HCT116 (cell line): ENCODE data around the gene NUP153. TPM values are rescaled to one million over a fixed set of nuclear protein-coding genes. Genes with fewer than 3 reads are reported as not detected.

Source experiments
- ATAC-seq: fragments of 200-7000 bp; cut with Tn5 transposase; 2 replicates; pipeline ENCODE4 v1.9.1; 2020; ENCODE audit warnings: mild to moderate bottlenecking, moderate library complexity
- BruUV-seq: library from RNA; stranded (reverse); fragments of 400-500 nt; replicated peaks from 2 replicates; lab custom pipeline; 2021; lab: Mats Ljungman, UMichigan
- CTCF ChIA-PET: fragments of 300-600 bp; sonication (Branson Sonifier 250); formaldehyde crosslinking; loops from one replicate; lab custom pipeline; 2021; ENCODE audit warnings: antibody characterized with exemption; lab: Charles Lee
- POLR2A ChIA-PET: fragments of 300-600, 350-600 bp; sonication (Branson Sonifier 250); formaldehyde crosslinking; loops from one replicate; lab custom pipeline; 2021; ENCODE audit warnings: antibody characterized with exemption; lab: Charles Lee
- RAD21 ChIA-PET, 2 experiments: fragments of 300-600 bp; sonication (Branson Sonifier 250); formaldehyde crosslinking; loops; one replicate each; lab custom pipeline; 2023; ENCODE audit warnings: low total read pairs in 2 of 2; ENCODE audit not compliant: uncharacterized antibody in 2 of 2, unreplicated experiment in 2 of 2, low non-redundant PET in 1 of 2; lab: Charles Lee
- DNase-seq: peaks from one replicate; pipeline ENCODE4 v3.0.0-alpha.2; 2010; ENCODE audit warnings: low read depth, low spot score
- H2AFZ ChIP-seq: fragments of 200-600 bp; shearing (Covaris generic), sonication (generic); 2 replicates; pipeline ENCODE4 v1.6.1; 2017; ENCODE audit warnings: low read depth, mixed run types, mixed read lengths, antibody characterized with exemption, low read length; ENCODE audit not compliant: poor library complexity, severe bottlenecking
- H3K27ac ChIP-seq: 2 replicates; pipeline ENCODE4 v1.5.1; 2012; ENCODE audit warnings: low read depth, low read length
- H3K27me3 ChIP-seq: fragments of 200-600 bp; sonication (generic); 2 replicates; pipeline ENCODE4 v1.6.1; 2016; ENCODE audit warnings: mixed run types, low read length, mixed read lengths; ENCODE audit not compliant: insufficient read depth
- H3K36me3 ChIP-seq, 2 experiments: fragments of 200-500 bp in 1 of 2; fragments of 200-600 bp in 1 of 2; sonication (Bioruptor generic) in 1 of 2; sonication (generic) in 1 of 2; 2 replicates each; pipeline versions ENCODE4 v1.5.1 to v1.6.1; 2014 to 2016; ENCODE audit warnings: low read length in 2 of 2, inconsistent platforms in 1 of 2, mixed read lengths in 1 of 2, mixed run types in 1 of 2; ENCODE audit not compliant: insufficient read depth in 2 of 2, control insufficient read depth in 1 of 2
- H3K4me1 ChIP-seq, 2 experiments: fragments of 200-600 bp in 1 of 2; sonication (generic) in 1 of 2; 2 replicates each; pipeline versions ENCODE4 v1.5.1 to v1.6.1; 2012 to 2017; ENCODE audit warnings: low read length in 2 of 2, inconsistent platforms in 1 of 2, mild to moderate bottlenecking in 1 of 2, mixed read lengths in 1 of 2, mixed run types in 1 of 2, moderate library complexity in 1 of 2; ENCODE audit not compliant: insufficient read depth in 2 of 2, control insufficient read depth in 1 of 2
- H3K4me2 ChIP-seq: fragments of 200-600 bp; sonication (generic); 2 replicates; pipeline ENCODE4 v1.6.1; 2017; ENCODE audit warnings: mixed run types, low read length, mixed read lengths
- H3K4me3 ChIP-seq, 2 experiments: fragments of 200-600 bp in 1 of 2; sonication (generic) in 1 of 2; replicated peaks in 1 of 2; 2 replicates each; pipeline ENCODE4 v1.5.1; 2011 to 2016; ENCODE audit warnings: low read length in 2 of 2, control low read depth in 1 of 2, low read depth in 1 of 2, mild to moderate bottlenecking in 1 of 2, mixed read lengths in 1 of 2, mixed run types in 1 of 2
- H3K79me2 ChIP-seq: fragments of 200-600 bp; sonication (generic); 2 replicates; pipeline ENCODE4 v1.6.1; 2017; ENCODE audit warnings: mild to moderate bottlenecking, mixed run types, low read length, moderate library complexity, mixed read lengths; ENCODE audit not compliant: insufficient read depth
- H3K9ac ChIP-seq: fragments of 200-600 bp; sonication (generic); 2 replicates; pipeline ENCODE4 v1.6.1; 2016; ENCODE audit warnings: low read length, mixed read lengths
- H3K9me2 ChIP-seq: fragments of 200-600 bp; sonication (generic), shearing (Covaris generic); 2 replicates; pipeline ENCODE4 v1.6.1; 2017; ENCODE audit warnings: mixed run types, mild to moderate bottlenecking, moderate library complexity; ENCODE audit not compliant: insufficient read depth
- H3K9me3 ChIP-seq, 2 experiments: fragments of 200-500 bp in 1 of 2; fragments of 200-600 bp in 1 of 2; sonication (Bioruptor generic) in 1 of 2; sonication (generic) in 1 of 2; 2 replicates each; pipeline ENCODE4 v1.6.1; 2014 to 2017; ENCODE audit warnings: low read length in 2 of 2, mixed read lengths in 2 of 2, inconsistent platforms in 1 of 2, low read depth in 1 of 2, mild to moderate bottlenecking in 1 of 2, mixed run types in 1 of 2, moderate library complexity in 1 of 2; ENCODE audit not compliant: control insufficient read depth in 1 of 2, insufficient read depth in 1 of 2
- H4K20me1 ChIP-seq: fragments of 200-600 bp; sonication (generic), shearing (Covaris generic); 2 replicates; pipeline ENCODE4 v1.6.1; 2017; ENCODE audit warnings: mixed run types, mild to moderate bottlenecking, moderate library complexity; ENCODE audit not compliant: insufficient read depth
- CBX3 ChIP-seq: IDR thresholded peaks from 2 replicates; pipeline ENCODE4 v1.6.1; 2012; ENCODE audit warnings: low read depth
- EGR1 ChIP-seq: IDR thresholded peaks from 2 replicates; pipeline ENCODE4 v1.6.1; 2012; ENCODE audit warnings: low read depth
- FOSL1 ChIP-seq: IDR thresholded peaks from 2 replicates; pipeline ENCODE4 v1.6.1; 2012; ENCODE audit warnings: low read depth
- JUND ChIP-seq: IDR thresholded peaks from 2 replicates; pipeline ENCODE4 v1.6.1; 2012
- RAD21 ChIP-seq: IDR thresholded peaks from 2 replicates; pipeline ENCODE4 v1.6.1; 2012; ENCODE audit warnings: low read depth, mild to moderate bottlenecking
- SP1 ChIP-seq: IDR thresholded peaks from 2 replicates; pipeline ENCODE4 v1.6.1; 2012; ENCODE audit warnings: low read depth
- TCF7L2 ChIP-seq: IDR thresholded peaks from 2 replicates; pipeline ENCODE4 v1.7.0; 2011; ENCODE audit warnings: borderline replicate concordance, inconsistent platforms; ENCODE audit not compliant: insufficient read depth, insufficient read length; ENCODE audit errors: extremely low read depth
- ZFX ChIP-seq: fragments of 450-650 bp; IDR thresholded peaks from 2 replicates; pipeline ENCODE4 v1.6.1; 2017
- ZNF274 ChIP-seq: fragments of 200-500 bp; sonication (Bioruptor generic); IDR thresholded peaks from 2 replicates; pipeline ENCODE4 v1.6.1; 2014; ENCODE audit warnings: mild to moderate bottlenecking, low read depth, low read length, inconsistent platforms
- intact Hi-C: fragments of 100-400 bp; cut with micrococcal nuclease; formaldehyde crosslinking; loops from 2 replicates; pipeline ENCODE4 v1.10.0; 2022
- total RNA-seq: library from RNA; stranded (reverse); gene quantifications from one replicate; pipeline ENCODE4 v1.2.1, GENCODE V29; 2021; ENCODE audit not compliant: unreplicated experiment
- TF ChIP-seq, protein P1 (sequence below): IDR thresholded peaks from 2 replicates; pipeline ENCODE4 v1.6.1; 2011; ENCODE audit warnings: mild to moderate bottlenecking, low read length, moderate library complexity; ENCODE audit not compliant: insufficient replicate concordance; ENCODE audit errors: extremely low read depth

NUP153 gene
- total RNA-seq, 1 experiment from 2014 or later, result 51.6 TPM

DNA sequence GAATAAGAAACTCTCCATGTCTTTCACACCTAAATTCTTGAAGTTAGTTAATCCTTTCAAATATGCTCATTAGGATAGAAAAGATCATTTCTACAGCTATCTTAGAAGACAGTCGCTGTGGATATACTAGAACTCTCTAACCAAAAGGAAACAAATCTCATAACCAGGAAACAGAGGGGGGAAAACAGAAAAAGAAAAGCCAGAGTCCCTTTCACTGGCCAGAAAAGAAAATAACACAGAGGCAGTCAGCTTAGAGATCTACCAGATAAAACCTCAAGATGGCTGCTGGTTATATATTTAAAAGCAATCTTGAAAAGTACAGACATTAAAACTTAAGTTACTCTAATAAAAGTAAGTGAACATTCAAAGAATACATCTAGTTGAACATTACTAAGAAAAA, 19.6 kb downstream of the NUP153 start:
- Histone ChIP-seq H4K20me1 (peaks cover 29% of the 10 kb centered on the region), H2AFZ (no peak overlapping the region), H3K9me2 (no peaks in the 10 kb centered on the region), H3K27ac (no peak overlapping the region), H3K4me2 (no peak overlapping the region), H3K27me3 (no peaks in the 10 kb centered on the region), H3K79me2 (peaks cover 98% of the 10 kb centered on the region), H3K36me3 (peaks cover 19 to 31% of the 10 kb centered on the region in 2 experiments), H3K9ac (no peak overlapping the region), H3K4me1 (peaks cover 0 to 8% of the 10 kb centered on the region in 2 experiments; a peak in 1 of 4 replicates), H3K9me3 (no peaks in the 10 kb centered on the region), H3K4me3 (no peak overlapping the region)
- CTCF ChIA-PET, result no interaction called here
- RAD21 ChIA-PET, result no interaction called here
- DNase-seq, result no peak
- TSS peak; percentile 26 for BruUV-seq
- POLR2A ChIA-PET, result no interaction called here
- intact Hi-C loops, result no loop called here
- ATAC-seq, result no peak
- TF ChIP-seq RAD21 (no peak), ZNF274 (no peak), EGR1 (no peak), TCF7L2 (no peak), ZFX (no peak)

DNA sequence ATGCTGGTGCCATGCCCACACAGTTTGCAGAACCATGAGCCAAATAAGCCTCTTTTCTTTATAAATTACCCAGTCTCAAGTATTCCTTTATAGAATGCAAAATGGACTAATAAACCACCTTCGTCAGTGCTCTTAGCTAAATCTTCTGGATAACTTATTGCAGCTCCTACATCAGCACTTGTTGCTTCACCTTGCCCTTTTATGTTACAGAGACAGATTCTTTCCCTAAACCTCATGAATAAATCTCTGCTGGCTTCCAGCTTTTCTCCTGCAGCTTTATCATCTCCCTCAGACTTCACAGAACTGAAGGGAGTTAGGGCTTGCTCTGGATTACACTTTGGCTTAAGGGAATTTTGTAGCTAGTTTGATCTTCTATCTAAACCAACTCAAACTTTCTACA, 22.6 kb downstream of the NUP153 start:
- Histone ChIP-seq H4K20me1 (peaks cover 41% of the 10 kb centered on the region), H3K27ac (no peak overlapping the region), H3K4me3 (no peak overlapping the region), H2AFZ (no peak overlapping the region), H3K9me2 (no peaks in the 10 kb centered on the region), H3K4me1 (no peaks in the 10 kb centered on the region), H3K4me2 (no peak overlapping the region), H3K9ac (no peak overlapping the region), H3K27me3 (no peaks in the 10 kb centered on the region), H3K9me3 (no peaks in the 10 kb centered on the region), H3K79me2 (peaks cover 98% of the 10 kb centered on the region), H3K36me3 (peaks cover 19 to 36% of the 10 kb centered on the region in 2 experiments)
- DNase-seq (no peak), ATAC-seq (no peak)
- POLR2A ChIA-PET, result no interaction called here
- intact Hi-C loops, result no loop called here
- TSS peak; percentile 8 for BruUV-seq
- TF ChIP-seq CBX3 (no peak), JUND (no peak), FOSL1 (no peak), SP1 (no peak)
- TF ChIP-seq, protein P1, sequence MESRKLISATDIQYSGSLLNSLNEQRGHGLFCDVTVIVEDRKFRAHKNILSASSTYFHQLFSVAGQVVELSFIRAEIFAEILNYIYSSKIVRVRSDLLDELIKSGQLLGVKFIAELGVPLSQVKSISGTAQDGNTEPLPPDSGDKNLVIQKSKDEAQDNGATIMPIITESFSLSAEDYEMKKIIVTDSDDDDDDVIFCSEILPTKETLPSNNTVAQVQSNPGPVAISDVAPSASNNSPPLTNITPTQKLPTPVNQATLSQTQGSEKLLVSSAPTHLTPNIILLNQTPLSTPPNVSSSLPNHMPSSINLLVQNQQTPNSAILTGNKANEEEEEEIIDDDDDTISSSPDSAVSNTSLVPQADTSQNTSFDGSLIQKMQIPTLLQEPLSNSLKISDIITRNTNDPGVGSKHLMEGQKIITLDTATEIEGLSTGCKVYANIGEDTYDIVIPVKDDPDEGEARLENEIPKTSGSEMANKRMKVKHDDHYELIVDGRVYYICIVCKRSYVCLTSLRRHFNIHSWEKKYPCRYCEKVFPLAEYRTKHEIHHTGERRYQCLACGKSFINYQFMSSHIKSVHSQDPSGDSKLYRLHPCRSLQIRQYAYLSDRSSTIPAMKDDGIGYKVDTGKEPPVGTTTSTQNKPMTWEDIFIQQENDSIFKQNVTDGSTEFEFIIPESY, result no peak
- CTCF ChIA-PET, result no interaction called here
- RAD21 ChIA-PET, result no interaction called here
